ENCODE measurements around the gene NACA2.
"Not testable (repeated sequence)": the region's sequence is repeated elsewhere in the genome, so short reads cannot be mapped to it uniquely, and the experiment has no call there.

NACA2 gene

GRCh38 chr17:61599608-61600007 is 8.6 kb upstream of the NACA2 start:
- no peak overlapping the region for H3K27ac ChIP-seq (ENCODE audit: low read depth, low read length)
- H3K4me1 ChIP-seq (ENCODE audit: insufficient read depth, low read length), result no peaks in the 10 kb centered on the region
- H3K9me3 ChIP-seq (ENCODE audit: low read length), result no peaks in the 10 kb centered on the region
- H3K36me3 ChIP-seq (ENCODE audit: insufficient read depth, low read length), result no peaks in the 10 kb centered on the region
- H3K9ac ChIP-seq (ENCODE audit: low read length), result no peak overlapping the region
- H3K27me3 ChIP-seq (ENCODE audit: control insufficient read depth in 1 of 2, insufficient read depth in 2 of 2, low read length in 2 of 2), result no peaks in the 10 kb centered on the region
- H3K4me3 ChIP-seq (ENCODE audit: low read depth in 1 of 2, low read length in 2 of 2), result no peak overlapping the region

GRCh38 chr17:61598014-61598413 is 7.0 kb upstream of the NACA2 start:
- Histone ChIP-seq H3K27me3 (ENCODE audit: control insufficient read depth in 1 of 2, insufficient read depth in 2 of 2, low read length in 2 of 2) (no peaks in the 10 kb centered on the region), H3K27ac (ENCODE audit: low read depth, low read length) (no peak overlapping the region), H3K9me3 (ENCODE audit: low read length) (no peaks in the 10 kb centered on the region), H3K36me3 (ENCODE audit: insufficient read depth, low read length) (no peaks in the 10 kb centered on the region), H3K4me1 (ENCODE audit: insufficient read depth, low read length) (no peaks in the 10 kb centered on the region), H3K9ac (ENCODE audit: low read length) (no peak overlapping the region), H3K4me3 (ENCODE audit: low read depth in 1 of 2, low read length in 2 of 2) (no peak overlapping the region)

GRCh38 chr17:61597607-61598006 is 6.6 kb upstream of the NACA2 start:
- Histone ChIP-seq H3K4me1 (ENCODE audit: insufficient read depth, low read length) (no peaks in the 10 kb centered on the region), H3K9me3 (ENCODE audit: low read length) (no peaks in the 10 kb centered on the region), H3K4me3 (ENCODE audit: low read depth in 1 of 2, low read length in 2 of 2) (no peak overlapping the region), H3K9ac (ENCODE audit: low read length) (no peak overlapping the region), H3K36me3 (ENCODE audit: insufficient read depth, low read length) (no peaks in the 10 kb centered on the region), H3K27ac (ENCODE audit: low read depth, low read length) (no peak overlapping the region), H3K27me3 (ENCODE audit: control insufficient read depth in 1 of 2, insufficient read depth in 2 of 2, low read length in 2 of 2) (no peaks in the 10 kb centered on the region)

- Histone ChIP-seq H3K36me3 (ENCODE audit: insufficient read depth, low read length) (no peaks in the 10 kb centered on the region), H3K27ac (ENCODE audit: low read depth, low read length) (no peak overlapping the region), H3K27me3 (ENCODE audit: control insufficient read depth in 1 of 2, insufficient read depth in 2 of 2, low read length in 2 of 2) (no peaks in the 10 kb centered on the region), H3K4me1 (ENCODE audit: insufficient read depth, low read length) (no peaks in the 10 kb centered on the region), H3K4me3 (ENCODE audit: low read depth in 1 of 2, low read length in 2 of 2) (no peak overlapping the region), H3K9me3 (ENCODE audit: low read length) (no peaks in the 10 kb centered on the region), H3K9ac (ENCODE audit: low read length) (no peak overlapping the region)
Measured at GRCh38 chr17:61595418-61596186, 4.6 kb upstream of the NACA2 start.

GRCh38 chr17:61594294-61594825 is 3.3 kb upstream of the NACA2 start:
- no peak overlapping the region for H3K27ac ChIP-seq (ENCODE audit: low read depth, low read length)
- H3K36me3 ChIP-seq (ENCODE audit: insufficient read depth, low read length), result no peaks in the 10 kb centered on the region
- no peak overlapping the region for H3K4me3 ChIP-seq (ENCODE audit: low read depth in 1 of 2, low read length in 2 of 2)
- H3K4me1 ChIP-seq (ENCODE audit: insufficient read depth, low read length), result no peaks in the 10 kb centered on the region
- H3K9me3 ChIP-seq (ENCODE audit: low read length), result no peaks in the 10 kb centered on the region
- H3K9ac ChIP-seq (ENCODE audit: low read length), result no peak overlapping the region
- H3K27me3 ChIP-seq (ENCODE audit: control insufficient read depth in 1 of 2, insufficient read depth in 2 of 2, low read length in 2 of 2), result no peaks in the 10 kb centered on the region

GRCh38 chr17:61593426-61593825 is 2.4 kb upstream of the NACA2 start:
- Histone ChIP-seq H3K9ac (ENCODE audit: low read length) (no peak overlapping the region), H3K9me3 (ENCODE audit: low read length) (no peaks in the 10 kb centered on the region), H3K4me3 (ENCODE audit: low read depth in 1 of 2, low read length in 2 of 2) (no peak overlapping the region), H3K27ac (ENCODE audit: low read depth, low read length) (no peak overlapping the region), H3K27me3 (ENCODE audit: control insufficient read depth in 1 of 2, insufficient read depth in 2 of 2, low read length in 2 of 2) (no peaks in the 10 kb centered on the region), H3K36me3 (ENCODE audit: insufficient read depth, low read length) (no peaks in the 10 kb centered on the region), H3K4me1 (ENCODE audit: insufficient read depth, low read length) (no peaks in the 10 kb centered on the region)

GRCh38 chr17:61591930-61592329 is 911 bp upstream of the NACA2 start:
- H3K27ac ChIP-seq (ENCODE audit: low read depth, low read length), result no peak overlapping the region
- H3K27me3 ChIP-seq (ENCODE audit: control insufficient read depth in 1 of 2, insufficient read depth in 2 of 2, low read length in 2 of 2), result no peaks in the 10 kb centered on the region
- H3K9me3 ChIP-seq (ENCODE audit: low read length), result no peaks in the 10 kb centered on the region
- H3K9ac ChIP-seq (ENCODE audit: low read length), result no peak overlapping the region
- H3K4me3 ChIP-seq (ENCODE audit: low read depth in 1 of 2, low read length in 2 of 2), result no peak overlapping the region
- no peaks in the 10 kb centered on the region for H3K4me1 ChIP-seq (ENCODE audit: insufficient read depth, low read length)
- H3K36me3 ChIP-seq (ENCODE audit: insufficient read depth, low read length), result no peaks in the 10 kb centered on the region

- Histone ChIP-seq H3K27ac (ENCODE audit: low read depth, low read length) (no peak overlapping the region), H3K4me3 (ENCODE audit: low read depth in 1 of 2, low read length in 2 of 2) (no peak overlapping the region), H3K27me3 (ENCODE audit: control insufficient read depth in 1 of 2, insufficient read depth in 2 of 2, low read length in 2 of 2) (no peaks in the 10 kb centered on the region), H3K9me3 (ENCODE audit: low read length) (no peaks in the 10 kb centered on the region), H3K36me3 (ENCODE audit: insufficient read depth, low read length) (no peaks in the 10 kb centered on the region), H3K4me1 (ENCODE audit: insufficient read depth, low read length) (no peaks in the 10 kb centered on the region), H3K9ac (ENCODE audit: low read length) (no peak overlapping the region)
Measured at GRCh38 chr17:61589990-61590389, 1.0 kb downstream of the NACA2 start.

GRCh38 chr17:61587807-61588660 is 3.0 kb downstream of the NACA2 start:
- H3K4me3 ChIP-seq (ENCODE audit: low read depth in 1 of 2, low read length in 2 of 2), result no peak overlapping the region
- H3K9ac ChIP-seq (ENCODE audit: low read length), result no peak overlapping the region
- H3K4me1 ChIP-seq (ENCODE audit: insufficient read depth, low read length), result no peaks in the 10 kb centered on the region
- H3K27ac ChIP-seq (ENCODE audit: low read depth, low read length), result no peak overlapping the region
- H3K27me3 ChIP-seq (ENCODE audit: control insufficient read depth in 1 of 2, insufficient read depth in 2 of 2, low read length in 2 of 2), result no peaks in the 10 kb centered on the region
- no peaks in the 10 kb centered on the region for H3K36me3 ChIP-seq (ENCODE audit: insufficient read depth, low read length)
- no peaks in the 10 kb centered on the region for H3K9me3 ChIP-seq (ENCODE audit: low read length)

- Histone ChIP-seq H3K9me3 (ENCODE audit: low read length) (no peaks in the 10 kb centered on the region), H3K36me3 (ENCODE audit: insufficient read depth, low read length) (no peaks in the 10 kb centered on the region), H3K4me3 (ENCODE audit: low read depth in 1 of 2, low read length in 2 of 2) (no peak overlapping the region), H3K27me3 (ENCODE audit: control insufficient read depth in 1 of 2, insufficient read depth in 2 of 2, low read length in 2 of 2) (no peaks in the 10 kb centered on the region), H3K27ac (ENCODE audit: low read depth, low read length) (no peak overlapping the region), H3K9ac (ENCODE audit: low read length) (no peak overlapping the region), H3K4me1 (ENCODE audit: insufficient read depth, low read length) (no peaks in the 10 kb centered on the region)
Measured at GRCh38 chr17:61587242-61587641, 3.8 kb downstream of the NACA2 start.

- H3K9me3 ChIP-seq (ENCODE audit: low read length); H3K27me3 ChIP-seq (ENCODE audit: control insufficient read depth in 1 of 2, insufficient read depth in 2 of 2, low read length in 2 of 2); H3K4me1 ChIP-seq (ENCODE audit: insufficient read depth, low read length); H3K27ac ChIP-seq (ENCODE audit: low read depth, low read length); H3K9ac ChIP-seq (ENCODE audit: low read length); H3K4me3 ChIP-seq (ENCODE audit: low read depth in 1 of 2, low read length in 2 of 2); H3K36me3 ChIP-seq (ENCODE audit: insufficient read depth, low read length): not testable (repeated sequence)
Measured at GRCh38 chr17:61586622-61587021, 4.4 kb downstream of the NACA2 start.
